Endodermal cell (in vitro differentiated cells): ENCODE measurements around the gene LMAN2L. TPM values are rescaled to one million over a fixed set of nuclear protein-coding genes. Genes with fewer than 3 reads are reported as not detected.

ENCODE experiments used
- DNase-seq: peaks from one replicate; pipeline ENCODE4 v3.0.0-alpha.2; 2017
- H3K27ac ChIP-seq: 2 replicates; pipeline ENCODE4 v1.5.1; 2013; ENCODE audit warnings: mild to moderate bottlenecking, low read depth, low read length, moderate library complexity
- H3K27me3 ChIP-seq: 2 replicates; pipeline ENCODE4 v1.6.1; 2013; ENCODE audit warnings: mild to moderate bottlenecking, low read length, moderate library complexity; ENCODE audit not compliant: insufficient read depth, control insufficient read depth, poor library complexity, severe bottlenecking
- H3K36me3 ChIP-seq: 2 replicates; pipeline ENCODE4 v1.7.0; 2013; ENCODE audit warnings: mild to moderate bottlenecking, low read length, moderate library complexity; ENCODE audit not compliant: control insufficient read depth, insufficient read depth
- H3K4me1 ChIP-seq: one replicate; pipeline ENCODE4 v1.7.0; 2013; ENCODE audit warnings: low read length; ENCODE audit not compliant: control insufficient read depth, insufficient read depth
- H3K4me3 ChIP-seq: 2 replicates; pipeline ENCODE4 v1.5.1; 2013; ENCODE audit warnings: mild to moderate bottlenecking, low read length, moderate library complexity
- H3K9ac ChIP-seq: 2 replicates; pipeline ENCODE4 v1.6.1; 2013; ENCODE audit warnings: mild to moderate bottlenecking, low read length, moderate library complexity; ENCODE audit not compliant: poor library complexity, severe bottlenecking; ENCODE audit errors: extremely low read depth
- H3K9me3 ChIP-seq: 2 replicates; pipeline ENCODE4 v1.6.1; 2013; ENCODE audit warnings: mild to moderate bottlenecking, low read length, moderate library complexity; ENCODE audit not compliant: control insufficient read depth
- H3K27ac Mint-ChIP-seq: 2 replicates; pipeline ENCODE4 v1.8.0; 2020; ENCODE audit warnings: mixed read lengths
- H3K27me3 Mint-ChIP-seq: 2 replicates; pipeline ENCODE4 v1.8.0; 2021; ENCODE audit warnings: mild to moderate bottlenecking, mixed read lengths; ENCODE audit not compliant: insufficient read depth
- H3K36me3 Mint-ChIP-seq: 2 replicates; pipeline ENCODE4 v1.8.0; 2020; ENCODE audit warnings: low read depth, mixed read lengths
- H3K4me1 Mint-ChIP-seq: 2 replicates; pipeline ENCODE4 v1.8.0; 2020; ENCODE audit warnings: mixed read lengths
- H3K4me3 Mint-ChIP-seq: 2 replicates; pipeline ENCODE4 v1.8.0; 2020; ENCODE audit warnings: mild to moderate bottlenecking, moderate library complexity, mixed read lengths
- H3K9me3 Mint-ChIP-seq: 2 replicates; pipeline ENCODE4 v1.8.0; 2020; ENCODE audit warnings: mild to moderate bottlenecking, mixed read lengths
- WGBS, 2 experiments: methylation state at CpG; one replicate each; pipeline versions ENCODE4 v1.1.5 to v1.1.7; 2013; ENCODE audit warnings: missing lambda C conversion rate in 2 of 2, mixed read lengths in 1 of 2; ENCODE audit not compliant: insufficient coverage in 1 of 2, insufficient read length in 1 of 2; 5-methylcytosine and 5-hydroxymethylcytosine counted together
- total RNA-seq, 2 donors: library from RNA; stranded (reverse); fragmentation: NEBNext Ultra II Directional in 1 of 2; extraction: Animal tissue kit (Norgen Biotek cat#: 25700) in 1 of 2; gene quantifications; 2 replicates in 1 of 2; 3 replicates in 1 of 2; pipeline ENCODE4 v1.2.1, GENCODE V29; 2021
- TF ChIP-seq, protein P1 (sequence below): fragments of 200-600 bp; sonication (generic); conservative IDR thresholded peaks from 2 replicates; pipeline ENCODE4 v1.5.0; 2021; ENCODE audit warnings: antibody characterized with exemption, mild to moderate bottlenecking

LMAN2L gene
- total RNA-seq, 2 donors from 2014 or later = 24.4 to 30.4 TPM

DNA sequence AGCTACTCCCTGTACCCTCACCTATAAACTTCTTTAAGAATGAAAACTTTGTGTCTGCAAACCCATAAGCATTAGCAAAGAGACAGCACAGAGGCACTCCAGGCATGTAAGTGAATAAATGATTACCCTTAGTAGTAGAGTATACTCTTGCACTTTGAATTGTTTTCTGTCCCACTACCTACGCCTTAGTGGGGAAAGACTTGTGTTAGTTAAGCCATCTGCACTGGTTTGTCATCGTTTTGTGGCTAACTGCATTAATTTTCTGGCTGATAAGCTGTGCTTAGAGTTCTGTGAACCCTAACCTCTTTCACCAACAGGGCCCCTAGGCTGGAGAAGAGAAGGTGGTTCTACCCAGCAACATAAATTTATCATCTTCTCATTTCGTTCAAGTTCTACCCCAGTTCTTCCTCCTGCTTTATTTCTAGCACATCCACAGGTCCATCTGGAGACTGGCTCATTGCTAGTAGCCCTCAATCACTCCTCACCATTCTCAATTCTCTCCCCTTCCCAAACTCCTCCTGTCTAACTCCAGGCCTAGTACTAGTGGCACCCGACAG, 710 bp downstream of the LMAN2L start:
- Histone ChIP-seq H3K36me3 (peaks cover 34% of the 10 kb centered on the region), H3K9ac (peak overlapping the region; percentile 81), H3K4me3 (peak overlapping the region; percentile 87), H3K4me1 (no peaks in the 10 kb centered on the region), H3K9me3 (no peaks in the 10 kb centered on the region), H3K27ac (no peak overlapping the region), H3K27me3 (no peaks in the 10 kb centered on the region)
- Mint-ChIP-seq H3K27me3 (no peaks in the 10 kb centered on the region), H3K36me3 (peaks cover 31% of the 10 kb centered on the region), H3K4me1 (peaks cover 20% of the 10 kb centered on the region), H3K4me3 (peak overlapping the region; percentile 97), H3K27ac (peak overlapping the region; percentile 98), H3K9me3 (no peaks in the 10 kb centered on the region)
- WGBS, 2 experiments = 39 to 50% methylated on average over 3 to 4 of the region's 4 CpGs
- DNase-seq = no peak
- TF ChIP-seq, protein P1, sequence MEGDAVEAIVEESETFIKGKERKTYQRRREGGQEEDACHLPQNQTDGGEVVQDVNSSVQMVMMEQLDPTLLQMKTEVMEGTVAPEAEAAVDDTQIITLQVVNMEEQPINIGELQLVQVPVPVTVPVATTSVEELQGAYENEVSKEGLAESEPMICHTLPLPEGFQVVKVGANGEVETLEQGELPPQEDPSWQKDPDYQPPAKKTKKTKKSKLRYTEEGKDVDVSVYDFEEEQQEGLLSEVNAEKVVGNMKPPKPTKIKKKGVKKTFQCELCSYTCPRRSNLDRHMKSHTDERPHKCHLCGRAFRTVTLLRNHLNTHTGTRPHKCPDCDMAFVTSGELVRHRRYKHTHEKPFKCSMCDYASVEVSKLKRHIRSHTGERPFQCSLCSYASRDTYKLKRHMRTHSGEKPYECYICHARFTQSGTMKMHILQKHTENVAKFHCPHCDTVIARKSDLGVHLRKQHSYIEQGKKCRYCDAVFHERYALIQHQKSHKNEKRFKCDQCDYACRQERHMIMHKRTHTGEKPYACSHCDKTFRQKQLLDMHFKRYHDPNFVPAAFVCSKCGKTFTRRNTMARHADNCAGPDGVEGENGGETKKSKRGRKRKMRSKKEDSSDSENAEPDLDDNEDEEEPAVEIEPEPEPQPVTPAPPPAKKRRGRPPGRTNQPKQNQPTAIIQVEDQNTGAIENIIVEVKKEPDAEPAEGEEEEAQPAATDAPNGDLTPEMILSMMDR = no peak

DNA sequence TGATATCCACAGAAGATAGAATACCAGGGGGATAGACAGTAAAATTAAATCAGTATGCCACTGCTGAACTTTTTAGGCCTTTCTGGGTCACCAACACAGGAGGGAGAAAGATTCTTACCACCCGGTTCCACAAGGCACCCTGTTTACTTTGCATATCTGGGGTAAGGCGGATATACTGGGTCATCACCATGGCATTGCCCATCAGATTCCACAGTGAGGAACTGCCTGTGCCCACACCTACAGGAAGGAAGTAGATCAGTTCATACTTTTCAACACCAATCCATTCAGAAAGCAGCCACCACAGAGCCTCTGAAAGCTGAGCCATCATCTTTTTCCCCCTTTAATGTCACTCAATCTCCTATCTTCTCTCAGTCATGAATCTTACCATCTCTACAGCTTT, 2.0 kb downstream of the LMAN2L start:
- no peaks in the 10 kb centered on the region for H3K4me1 ChIP-seq
- no peak overlapping the region for H3K9ac ChIP-seq
- Mint-ChIP-seq H3K27ac (no peak overlapping the region), H3K36me3 (peaks cover 44% of the 10 kb centered on the region), H3K4me1 (peaks cover 20% of the 10 kb centered on the region), H3K4me3 (no peak overlapping the region), H3K27me3 (no peaks in the 10 kb centered on the region), H3K9me3 (no peaks in the 10 kb centered on the region)
- H3K27me3 ChIP-seq = no peaks in the 10 kb centered on the region
- 90 to 96% methylated on average over 2 of the region's 2 CpGs for WGBS, 2 experiments
- DNase-seq = no peak
- H3K27ac ChIP-seq = no peak overlapping the region
- no peak overlapping the region for H3K4me3 ChIP-seq
- peaks cover 47% of the 10 kb centered on the region for H3K36me3 ChIP-seq
- H3K9me3 ChIP-seq = no peaks in the 10 kb centered on the region
- TF ChIP-seq, protein P1 = no peak

DNA sequence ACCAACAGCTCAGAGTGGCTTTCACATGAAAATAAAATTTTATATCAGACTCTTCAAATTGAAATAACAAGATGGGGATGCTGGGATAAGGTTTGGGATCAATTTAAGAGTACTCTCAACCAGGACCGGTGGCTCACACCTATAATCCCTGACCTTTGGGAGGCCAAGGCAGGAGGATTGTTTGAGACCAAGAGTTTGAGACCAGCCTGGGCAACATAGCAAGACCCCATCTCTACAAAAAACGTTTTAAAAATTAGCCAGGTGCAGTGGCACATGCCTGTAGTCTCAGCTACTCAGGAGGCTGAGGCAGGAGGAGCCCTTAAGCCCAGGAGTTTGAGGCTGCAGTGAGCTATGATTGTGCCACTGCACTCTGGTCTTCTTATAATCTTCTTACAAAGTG, 2.6 kb downstream of the LMAN2L start:
- Mint-ChIP-seq H3K36me3 (peaks cover 45% of the 10 kb centered on the region), H3K27ac (no peak overlapping the region), H3K4me1 (peaks cover 20% of the 10 kb centered on the region), H3K27me3 (no peaks in the 10 kb centered on the region), H3K4me3 (no peak overlapping the region), H3K9me3 (no peaks in the 10 kb centered on the region)
- H3K4me1 ChIP-seq = no peaks in the 10 kb centered on the region
- TF ChIP-seq, protein P1 = no peak
- no peak for DNase-seq
- H3K9me3 ChIP-seq = no peaks in the 10 kb centered on the region
- WGBS, 2 experiments = 82 to 89% methylated on average over 2 of the region's 2 CpGs
- H3K36me3 ChIP-seq = peaks cover 49% of the 10 kb centered on the region
- no peaks in the 10 kb centered on the region for H3K27me3 ChIP-seq
- no peak overlapping the region for H3K4me3 ChIP-seq
- H3K9ac ChIP-seq = no peak overlapping the region
- no peak overlapping the region for H3K27ac ChIP-seq
